Measurements from ENCODE around the gene ST8SIA4. TPM values are rescaled to one million over a fixed set of nuclear protein-coding genes. Genes with fewer than 3 reads are reported as not detected.

Gene ST8SIA4
- total RNA-seq: 4.6 TPM
- long read RNA-seq, full-length matches to known transcripts: 1 of 1 reads
- long read RNA-seq, partial matches to known transcripts: 0 of 1 reads
- long read RNA-seq, other reads (novel, unspliced or antisense): 0 of 1 reads

DNA sequence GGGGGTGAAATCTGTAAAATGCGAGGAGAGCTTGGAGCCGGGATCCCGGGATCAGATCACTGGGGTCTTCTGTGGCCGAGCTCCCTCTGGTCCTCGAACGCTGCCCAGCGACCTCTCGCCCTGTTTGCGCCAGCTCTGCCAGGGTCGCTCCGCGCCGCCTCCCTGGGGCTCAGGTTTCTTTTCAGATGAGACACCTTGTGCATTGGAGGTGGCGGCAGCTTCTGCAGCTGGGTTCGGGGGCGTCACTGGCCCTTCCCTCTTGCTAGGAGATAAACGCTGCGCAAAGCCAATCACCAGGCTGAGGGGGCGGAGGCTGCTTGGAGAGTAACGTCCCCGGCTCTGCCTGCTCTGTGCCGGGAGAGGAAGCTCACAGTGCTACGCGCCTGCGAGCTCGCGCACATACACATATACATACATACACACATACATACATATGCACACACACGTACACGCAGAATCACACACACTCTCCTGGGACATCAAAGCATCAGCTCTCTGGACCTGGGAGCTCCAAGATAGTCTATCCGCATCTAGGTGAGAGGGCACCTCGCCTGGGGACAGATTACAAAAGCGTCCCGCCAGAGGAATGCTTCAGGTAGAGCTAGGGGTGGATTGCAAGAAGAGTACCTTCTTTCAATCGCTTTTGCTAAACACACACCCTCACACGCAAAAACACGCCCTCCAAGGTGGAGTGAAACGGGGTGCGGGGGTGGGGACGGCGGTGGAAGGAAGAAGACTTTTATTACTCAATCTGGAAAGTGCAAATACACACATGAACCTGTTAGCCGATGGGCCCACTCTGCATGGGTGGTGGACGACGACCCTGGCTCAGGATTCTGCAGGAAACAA is at the start of gene ST8SIA4:
ST8SIA4 (minus strand) TSS at position 244 of the 849 bp plus-strand sequence. CDS start 327 bp downstream, outside the sequence.
- intact Hi-C loops (cut with DNase I): loop anchor here (5.0 kb wide), 4 partner anchors 51 to 366 kb away; partner anchors contain the start of gene FAM174A
- peak; percentile 96 for DNase-seq (ENCODE audit: low spot score)

GRCh38 chr5:100950985-100951384 is 47.9 kb upstream of the ST8SIA4 start:
- DNase-seq (ENCODE audit: low spot score): no peak
- intact Hi-C loops (cut with DNase I): no loop called here

- no peak for DNase-seq (ENCODE audit: low spot score)
- intact Hi-C loops (cut with DNase I): no loop called here
Observed at GRCh38 chr5:100913298-100913697, 10.2 kb upstream of the ST8SIA4 start.

DNA sequence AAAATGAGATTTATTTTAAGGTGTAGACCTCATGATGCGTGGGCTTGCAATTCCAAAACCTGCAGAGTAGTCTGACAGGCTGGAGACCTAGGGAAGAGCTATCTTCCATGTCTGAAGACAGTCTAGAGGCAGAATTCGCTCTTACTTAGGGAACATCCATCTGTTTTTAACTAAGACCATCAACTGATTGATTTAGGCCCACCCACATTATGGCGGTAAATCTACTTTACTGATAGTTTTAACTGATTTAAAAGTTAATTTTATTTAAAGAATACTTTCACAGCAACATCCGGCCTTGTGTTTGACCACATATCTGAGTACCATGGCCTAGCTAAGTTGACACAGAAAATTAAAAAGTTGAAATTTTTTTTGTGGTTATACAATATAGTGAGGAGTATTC is 6.0 kb upstream of the ST8SIA4 start:
- DNase-seq (ENCODE audit: low spot score): no peak
- intact Hi-C loops (cut with DNase I): no loop called here

- DNase-seq (ENCODE audit: low spot score): no peak
- intact Hi-C loops (cut with DNase I): no loop called here
Observed at GRCh38 chr5:100905259-100905914, 2.3 kb upstream of the ST8SIA4 start.

DNA sequence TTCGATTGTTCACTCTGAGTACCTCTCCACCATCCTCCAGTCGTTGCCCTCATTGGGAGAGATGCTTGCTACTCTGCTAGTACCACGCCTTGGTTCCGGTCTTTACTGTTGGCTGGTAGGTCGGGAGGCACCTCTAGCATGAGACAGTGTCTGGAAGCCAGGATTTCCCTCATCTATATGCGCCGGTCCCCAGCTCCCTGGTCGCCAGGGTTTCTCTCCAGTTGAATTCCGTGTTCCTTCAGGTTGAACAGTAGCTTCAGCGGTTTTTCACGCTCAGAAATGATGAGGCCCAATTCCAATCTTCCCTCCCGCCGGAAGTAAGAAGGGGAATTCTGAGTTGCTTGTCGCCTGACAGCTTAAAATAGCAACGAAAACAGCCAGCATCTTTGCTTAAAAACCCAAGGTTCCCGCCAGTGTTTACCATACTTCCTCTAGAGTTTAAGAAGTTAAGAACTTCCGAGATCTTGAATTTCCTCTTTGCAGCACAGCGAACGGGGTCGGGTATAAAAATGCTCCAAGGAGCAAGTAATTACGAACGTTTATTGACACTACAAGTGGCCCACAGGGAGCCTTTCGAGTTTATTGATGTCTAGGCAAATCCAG is 1.3 kb upstream of the ST8SIA4 start:
- intact Hi-C loops (cut with DNase I): loop anchor here (5.0 kb wide), 4 partner anchors 52 to 367 kb away; partner anchors contain the start of gene FAM174A
- no peak for DNase-seq (ENCODE audit: low spot score)

- intact Hi-C loops (cut with DNase I): loop anchor here (5.0 kb wide), 4 partner anchors 50 to 365 kb away; partner anchors contain the start of gene FAM174A
- DNase-seq (ENCODE audit: low spot score): no peak
Observed at GRCh38 chr5:100902440-100903038, 543 bp downstream of the ST8SIA4 start.

DNA sequence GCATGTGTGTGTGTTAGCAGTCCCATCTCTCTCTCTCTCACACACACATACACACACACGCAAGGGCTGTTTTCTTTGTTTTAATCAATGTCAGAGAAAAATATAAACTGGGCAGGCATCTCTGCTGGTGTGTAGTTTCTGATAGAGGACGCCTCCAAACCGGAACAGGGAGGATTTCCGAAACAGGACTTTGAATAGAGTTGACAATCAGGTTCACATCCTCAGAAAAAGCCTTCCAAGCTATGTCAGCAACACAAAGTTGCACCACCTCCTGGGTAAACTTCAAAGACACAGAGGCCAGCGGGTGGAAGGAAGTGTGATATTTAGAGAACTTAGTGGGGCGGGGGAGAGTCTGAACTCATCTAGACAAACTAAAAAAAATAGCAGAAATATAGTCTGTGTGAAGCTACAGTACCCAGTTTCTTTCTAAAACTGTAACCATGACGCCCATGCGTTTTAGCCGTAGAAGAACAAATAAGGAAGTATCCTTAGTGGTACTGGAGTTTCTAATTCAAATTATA is 1.2 kb downstream of the ST8SIA4 start:
- intact Hi-C loops (cut with DNase I): loop anchor here (5.0 kb wide), 4 partner anchors 50 to 365 kb away; partner anchors contain the start of gene FAM174A
- peak; percentile 79 for DNase-seq (ENCODE audit: low spot score)

- intact Hi-C loops (cut with DNase I): loop anchor here (5.0 kb wide), 4 partner anchors 49 to 364 kb away; partner anchors contain the start of gene FAM174A
- peak; percentile 94 for DNase-seq (ENCODE audit: low spot score)
Observed at GRCh38 chr5:100900796-100901781, 2.0 kb downstream of the ST8SIA4 start.

DNA sequence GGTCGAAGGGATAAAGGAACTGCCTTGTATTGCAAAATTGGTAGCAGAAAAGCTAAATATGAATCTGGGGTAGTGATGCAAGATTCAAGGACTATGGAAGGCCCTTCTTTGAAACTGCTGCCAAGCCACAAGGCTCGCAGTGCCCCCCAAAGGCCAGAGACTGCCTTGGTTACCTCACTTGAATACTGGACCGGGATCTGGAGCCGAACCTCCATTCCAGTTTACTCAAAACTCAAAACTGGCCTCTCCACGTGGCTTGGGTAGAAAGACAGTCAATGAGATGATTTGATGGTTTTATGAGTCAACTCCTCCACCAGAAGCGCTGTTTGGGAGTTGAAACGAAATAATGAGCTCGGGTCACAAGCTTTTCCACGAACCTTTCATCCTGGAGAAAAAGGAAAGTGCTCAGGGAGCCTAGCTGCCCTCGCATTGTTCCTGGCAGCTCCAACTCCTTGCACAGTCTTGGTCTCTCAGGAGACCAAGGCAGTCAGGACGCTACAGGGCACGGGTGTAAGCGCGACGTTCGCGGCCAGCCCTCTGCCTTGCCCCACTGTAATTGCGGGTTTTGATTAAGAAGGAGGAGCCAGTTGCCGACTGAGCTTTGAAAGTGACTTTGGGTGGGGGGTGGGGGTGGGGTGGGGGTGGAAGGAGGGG is 2.8 kb downstream of the ST8SIA4 start:
- intact Hi-C loops (cut with DNase I): loop anchor here (5.0 kb wide), 4 partner anchors 48 to 363 kb away; partner anchors contain the start of gene FAM174A
- DNase-seq (ENCODE audit: low spot score): no peak

DNA sequence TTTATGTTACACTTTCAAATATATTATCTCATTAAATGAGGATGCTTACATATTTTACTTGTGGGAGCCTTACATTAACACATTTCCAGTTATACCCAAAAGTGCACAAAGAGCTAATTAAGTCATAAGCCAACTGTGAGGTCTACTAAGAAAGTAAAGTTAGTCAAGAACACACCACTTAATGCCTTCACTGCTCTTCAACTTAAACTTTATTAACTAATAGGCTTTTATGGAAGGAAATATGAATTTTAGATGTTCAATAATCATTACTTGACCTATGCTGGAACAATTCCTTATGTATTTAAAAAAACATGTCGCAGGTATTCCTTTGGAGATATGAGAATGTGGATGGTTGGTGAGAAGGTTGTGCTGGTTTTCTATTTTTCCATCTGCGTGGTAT is 3.4 kb downstream of the ST8SIA4 start:
- no peak for DNase-seq (ENCODE audit: low spot score)
- intact Hi-C loops (cut with DNase I): loop anchor here (5.0 kb wide), 4 partner anchors 47 to 362 kb away; partner anchors contain the start of gene FAM174A

GRCh38 chr5:100898504-100899346 is 4.4 kb downstream of the ST8SIA4 start:
- no peak for DNase-seq (ENCODE audit: low spot score)
- intact Hi-C loops (cut with DNase I): no loop called here

- intact Hi-C loops (cut with DNase I): no loop called here
Observed at GRCh38 chr5:100896054-100896453, 7.0 kb downstream of the ST8SIA4 start.

DNA sequence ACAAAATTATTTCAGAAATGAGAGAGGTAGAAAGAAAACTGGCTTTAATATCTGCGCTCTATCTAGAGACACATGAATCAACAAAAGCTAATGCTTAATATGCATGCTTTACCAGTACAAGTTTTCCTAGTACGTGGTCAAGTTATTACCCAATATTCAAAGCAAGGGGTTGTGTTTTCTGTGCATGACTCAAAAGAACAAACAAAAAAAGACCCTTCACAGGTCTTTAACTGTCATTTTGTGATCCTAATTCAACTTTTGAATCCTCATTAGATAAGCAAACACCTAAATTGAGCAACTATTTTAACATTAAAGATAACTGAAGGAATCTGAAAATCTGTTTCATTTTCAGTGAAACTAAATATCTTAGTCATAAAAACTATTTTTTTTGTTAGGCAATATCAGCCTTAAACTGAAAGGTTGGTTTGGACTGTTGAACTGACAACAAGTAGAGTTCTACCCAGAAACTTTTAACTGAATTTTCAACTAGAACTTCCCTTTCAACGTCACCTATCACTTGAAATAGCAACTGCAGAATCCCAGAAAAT is 12.5 kb downstream of the ST8SIA4 start:
- intact Hi-C loops (cut with DNase I): no loop called here
- DNase-seq (ENCODE audit: low spot score): no peak

More at GRCh38 chr5:100896054-100896453, 7.0 kb downstream of the ST8SIA4 start:
- no peak for DNase-seq (ENCODE audit: low spot score)

- intact Hi-C loops (cut with DNase I): no loop called here
- DNase-seq (ENCODE audit: low spot score): no peak
Observed at GRCh38 chr5:100889896-100890295, 13.2 kb downstream of the ST8SIA4 start.

- intact Hi-C loops (cut with DNase I): no loop called here
- DNase-seq (ENCODE audit: low spot score): no peak
Observed at GRCh38 chr5:100889165-100889743, 13.8 kb downstream of the ST8SIA4 start.

All from cardiac septum (tissue), 1 donor.